ENCODE measurements around the gene IDI2.

DNA sequence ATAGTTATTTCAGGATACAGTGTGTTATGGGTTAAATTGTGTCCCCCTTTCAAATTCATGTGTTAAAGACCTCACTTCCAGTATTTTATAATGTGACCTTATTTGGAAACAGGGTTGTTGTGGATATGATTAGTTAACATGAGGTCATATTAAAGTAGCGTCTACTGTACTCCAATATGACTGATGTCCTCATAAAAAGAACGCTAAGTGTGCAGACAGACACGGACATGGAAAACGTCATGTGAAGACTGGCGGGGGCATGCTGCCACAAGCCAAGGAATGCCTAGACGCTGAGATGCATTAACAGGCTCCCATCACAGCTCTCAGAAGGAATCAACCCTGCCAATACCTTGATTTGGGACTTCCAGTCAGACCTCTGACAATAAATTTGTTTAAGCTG, 29.0 kb upstream of the IDI2 start:
- TF ChIP-seq, protein P1, sequence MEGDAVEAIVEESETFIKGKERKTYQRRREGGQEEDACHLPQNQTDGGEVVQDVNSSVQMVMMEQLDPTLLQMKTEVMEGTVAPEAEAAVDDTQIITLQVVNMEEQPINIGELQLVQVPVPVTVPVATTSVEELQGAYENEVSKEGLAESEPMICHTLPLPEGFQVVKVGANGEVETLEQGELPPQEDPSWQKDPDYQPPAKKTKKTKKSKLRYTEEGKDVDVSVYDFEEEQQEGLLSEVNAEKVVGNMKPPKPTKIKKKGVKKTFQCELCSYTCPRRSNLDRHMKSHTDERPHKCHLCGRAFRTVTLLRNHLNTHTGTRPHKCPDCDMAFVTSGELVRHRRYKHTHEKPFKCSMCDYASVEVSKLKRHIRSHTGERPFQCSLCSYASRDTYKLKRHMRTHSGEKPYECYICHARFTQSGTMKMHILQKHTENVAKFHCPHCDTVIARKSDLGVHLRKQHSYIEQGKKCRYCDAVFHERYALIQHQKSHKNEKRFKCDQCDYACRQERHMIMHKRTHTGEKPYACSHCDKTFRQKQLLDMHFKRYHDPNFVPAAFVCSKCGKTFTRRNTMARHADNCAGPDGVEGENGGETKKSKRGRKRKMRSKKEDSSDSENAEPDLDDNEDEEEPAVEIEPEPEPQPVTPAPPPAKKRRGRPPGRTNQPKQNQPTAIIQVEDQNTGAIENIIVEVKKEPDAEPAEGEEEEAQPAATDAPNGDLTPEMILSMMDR (IDR thresholded peaks at IDR 0.05; ENCODE audit: low read length), result no peak
- no peak for TF ChIP-seq EZH2 (IDR thresholded peaks at IDR 0.05; ENCODE audit: borderline replicate concordance, low read length)
